Lower leg skin (tissue), 4 donors: ENCODE data around the gene UCP2. TPM values are rescaled to one million over a fixed set of nuclear protein-coding genes. Genes with fewer than 3 reads are reported as not detected.

Experiments used
- DNase-seq, 2 donors: peaks; one replicate each; pipeline ENCODE4 v3.0.0-alpha.2; 2019; ENCODE audit warnings: low spot score in 2 of 2
- H3K4me3 ChIP-seq: fragments of 200-600 bp; sonication (generic); 2 replicates; pipeline ENCODE4 v1.5.1; 2017; ENCODE audit warnings: mild to moderate bottlenecking, low read depth; ENCODE audit not compliant: poor library complexity, severe bottlenecking
- CTCF ChIP-seq, 3 donors: fragments of 450-650 bp; IDR thresholded peaks; one replicate each; pipeline ENCODE4 v1.5.1; 2016; ENCODE audit warnings: antibody characterized with exemption in 3 of 3, mild to moderate bottlenecking in 3 of 3, moderate library complexity in 2 of 3
- POLR2A ChIP-seq, 2 donors: fragments of 450-650 bp; IDR thresholded peaks; one replicate each; pipeline ENCODE4 v1.6.1; 2016 to 2017; ENCODE audit warnings: antibody characterized with exemption in 2 of 2, mild to moderate bottlenecking in 1 of 2, moderate library complexity in 1 of 2
- WGBS, 2 donors: methylation state at CpG; one replicate each; pipeline ENCODE4 v1.1.5; 2018; 5-methylcytosine and 5-hydroxymethylcytosine counted together
- intact Hi-C: fragments of 100-400 bp; cut with DNase I; formaldehyde crosslinking; loops from one replicate; pipeline ENCODE4 v1.15.0; 2023; ENCODE audit warnings: low total_unique reads
- total RNA-seq, 4 donors: library from RNA; depleted of rRNA; stranded (reverse); fragments of >200 nt; gene quantifications; one replicate each; pipeline ENCODE4 v1.1.0, GENCODE V29; 2016

Gene UCP2
- total RNA-seq, 4 donors from 2014 or later = 2.2 to 14.0 (median 10.1) TPM

GRCh38 chr11:74007691-74008372 lies 25.2 kb upstream of the UCP2 start:
- 88 to 92% methylated on average over 6 of the region's 6 CpGs for WGBS, 2 donors
- intact Hi-C loops = no loop called here
- TF ChIP-seq CTCF (IDR thresholded peaks at IDR 0.05) (no peak), POLR2A (IDR thresholded peaks at IDR 0.05) (no peak)

GRCh38 chr11:74006743-74007304 lies 24.2 kb upstream of the UCP2 start:
- DNase-seq = peak in 1 of 2 donors; percentile 53
- 80 to 86% methylated on average over 7 of the region's 7 CpGs for WGBS, 2 donors
- H3K4me3 ChIP-seq = no peak overlapping the region
- no peak for TF ChIP-seq POLR2A (IDR thresholded peaks at IDR 0.05)
- no peak for TF ChIP-seq CTCF (IDR thresholded peaks at IDR 0.05)
- intact Hi-C loops = no loop called here

More at GRCh38 chr11:74007691-74008372, 25.2 kb upstream of the UCP2 start:
- H3K4me3 ChIP-seq = no peak overlapping the region
- peak in 1 of 2 donors; percentile 68 for DNase-seq

- no peak for TF ChIP-seq POLR2A (IDR thresholded peaks at IDR 0.05)
- TF ChIP-seq CTCF (IDR thresholded peaks at IDR 0.05) = no peak
- H3K4me3 ChIP-seq = no peak overlapping the region
- peak in 1 of 2 donors; percentile 72 for DNase-seq
- WGBS, 2 donors = 95 to 96% methylated on average over 23 to 28 of the region's 29 CpGs
- intact Hi-C loops = no loop called here
Measured at GRCh38 chr11:74005721-74006517, 23.3 kb upstream of the UCP2 start.

- no peak overlapping the region for H3K4me3 ChIP-seq
- 71% methylated on average over 11 of the region's 11 CpGs for WGBS, 2 donors
- intact Hi-C loops = no loop called here
- peak in 1 of 2 donors; percentile 80 for DNase-seq
- no peak for TF ChIP-seq CTCF (IDR thresholded peaks at IDR 0.05)
- no peak for TF ChIP-seq POLR2A (IDR thresholded peaks at IDR 0.05)
Measured at GRCh38 chr11:74004759-74005615, 22.3 kb upstream of the UCP2 start.

- TF ChIP-seq CTCF (IDR thresholded peaks at IDR 0.05) (no peak), POLR2A (IDR thresholded peaks at IDR 0.05) (no peak)
- 82 to 94% methylated on average over 6 of the region's 6 CpGs for WGBS, 2 donors
- peak in 1 of 2 donors; percentile 50 for DNase-seq
- intact Hi-C loops = no loop called here
- no peak overlapping the region for H3K4me3 ChIP-seq
Measured at GRCh38 chr11:74004046-74004695, 21.5 kb upstream of the UCP2 start.
